ENCODE measurements around the gene AP5Z1.

The AP5Z1 gene

GRCh38 chr7:4815121-4815520, 39.7 kb downstream of the AP5Z1 start:
- Mint-ChIP-seq H3K27ac (no peak overlapping the region), H3K27me3 (peaks cover 41% of the 10 kb centered on the region), H3K4me3 (no peak overlapping the region), H3K36me3 (ENCODE audit: low read depth) (no peaks in the 10 kb centered on the region), H3K4me1 (ENCODE audit: low read depth) (peaks cover 6% of the 10 kb centered on the region), H3K9me3 (peaks cover 12% of the 10 kb centered on the region)
- intact Hi-C loops (cut with micrococcal nuclease): no loop called here

DNA sequence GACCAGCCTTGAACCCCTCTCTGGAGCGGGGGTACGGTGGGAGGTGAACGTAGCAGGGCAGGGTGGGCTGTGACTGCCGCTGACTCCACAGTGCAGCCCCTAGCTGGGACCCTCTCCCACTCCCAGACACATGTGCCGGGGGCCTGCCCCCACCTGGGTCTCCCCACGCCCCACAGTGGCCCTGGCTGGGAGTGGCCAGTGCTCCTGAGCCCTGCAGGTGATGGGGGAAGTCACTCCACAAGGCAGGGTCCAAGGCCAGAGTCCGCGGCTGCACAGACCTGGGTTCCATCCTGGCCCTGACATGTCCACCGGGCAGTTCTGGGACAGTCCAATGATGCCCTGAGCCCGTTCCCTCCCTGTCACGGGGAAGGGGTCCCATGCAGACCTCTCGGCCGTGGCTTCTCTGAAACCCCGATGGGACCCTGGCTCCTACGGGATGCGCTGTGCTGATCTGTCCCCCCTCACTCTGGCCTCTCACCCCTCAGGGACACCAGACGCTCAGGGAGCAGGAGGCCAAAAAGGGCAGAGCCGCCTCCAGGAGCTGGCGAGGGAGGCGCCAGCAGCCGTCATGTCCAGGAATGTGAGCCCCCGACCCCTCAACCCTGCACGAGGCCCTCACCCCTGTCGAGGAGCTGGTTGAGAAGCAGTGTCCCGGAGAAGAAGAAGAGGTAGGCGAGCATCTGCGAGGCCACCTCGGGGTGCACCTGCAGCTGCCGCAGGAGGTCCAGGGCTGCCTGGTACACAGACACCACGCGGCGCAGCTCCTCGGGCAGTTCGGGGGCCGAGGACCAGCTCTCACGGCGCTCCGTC, 40.4 kb downstream of the AP5Z1 start:
- Mint-ChIP-seq H3K4me3 (no peak overlapping the region), H3K27me3 (peaks cover 35% of the 10 kb centered on the region), H3K27ac (no peak overlapping the region), H3K9me3 (peaks cover 12% of the 10 kb centered on the region), H3K36me3 (ENCODE audit: low read depth) (no peaks in the 10 kb centered on the region), H3K4me1 (ENCODE audit: low read depth) (peaks cover 6% of the 10 kb centered on the region)
- intact Hi-C loops (cut with micrococcal nuclease): no loop called here

GRCh38 chr7:4816419-4817080, 41.1 kb downstream of the AP5Z1 start:
- peaks cover 31% of the 10 kb centered on the region for H3K27me3 Mint-ChIP-seq
- H3K36me3 Mint-ChIP-seq (ENCODE audit: low read depth): no peaks in the 10 kb centered on the region
- peaks cover 6% of the 10 kb centered on the region for H3K4me1 Mint-ChIP-seq (ENCODE audit: low read depth)
- H3K27ac Mint-ChIP-seq: no peak overlapping the region
- peaks cover 12% of the 10 kb centered on the region for H3K9me3 Mint-ChIP-seq
- intact Hi-C loops (cut with micrococcal nuclease): no loop called here
- H3K4me3 Mint-ChIP-seq: no peak overlapping the region

GRCh38 chr7:4817178-4817901, 41.9 kb downstream of the AP5Z1 start:
- H3K36me3 Mint-ChIP-seq (ENCODE audit: low read depth): no peaks in the 10 kb centered on the region
- H3K4me1 Mint-ChIP-seq (ENCODE audit: low read depth): peaks cover 6% of the 10 kb centered on the region
- peaks cover 31% of the 10 kb centered on the region for H3K27me3 Mint-ChIP-seq
- intact Hi-C loops (cut with micrococcal nuclease): no loop called here
- H3K9me3 Mint-ChIP-seq: peaks cover 10% of the 10 kb centered on the region
- H3K27ac Mint-ChIP-seq: no peak overlapping the region
- no peak overlapping the region for H3K4me3 Mint-ChIP-seq

- Mint-ChIP-seq H3K27me3 (peaks cover 24% of the 10 kb centered on the region), H3K27ac (no peak overlapping the region), H3K4me1 (ENCODE audit: low read depth) (peaks cover 6% of the 10 kb centered on the region), H3K4me3 (no peak overlapping the region), H3K36me3 (ENCODE audit: low read depth) (no peaks in the 10 kb centered on the region), H3K9me3 (peaks cover 2% of the 10 kb centered on the region)
- intact Hi-C loops (cut with micrococcal nuclease): no loop called here
These were observed 42.8 kb downstream of the AP5Z1 start for GRCh38 chr7:4818000-4818794.

GRCh38 chr7:4819560-4820404, 44.4 kb downstream of the AP5Z1 start:
- Mint-ChIP-seq H3K9me3 (no peaks in the 10 kb centered on the region), H3K4me3 (no peak overlapping the region), H3K36me3 (ENCODE audit: low read depth) (no peaks in the 10 kb centered on the region), H3K27ac (no peak overlapping the region), H3K27me3 (peaks cover 8% of the 10 kb centered on the region), H3K4me1 (ENCODE audit: low read depth) (peaks cover 1% of the 10 kb centered on the region)
- intact Hi-C loops (cut with micrococcal nuclease): no loop called here

GRCh38 chr7:4820405-4820966, 45.1 kb downstream of the AP5Z1 start:
- Mint-ChIP-seq H3K27ac (no peak overlapping the region), H3K4me3 (no peak overlapping the region), H3K4me1 (ENCODE audit: low read depth) (no peaks in the 10 kb centered on the region), H3K36me3 (ENCODE audit: low read depth) (no peaks in the 10 kb centered on the region), H3K9me3 (no peaks in the 10 kb centered on the region), H3K27me3 (peaks cover 9% of the 10 kb centered on the region)
- intact Hi-C loops (cut with micrococcal nuclease): no loop called here

GRCh38 chr7:4820967-4821471, 45.6 kb downstream of the AP5Z1 start:
- no peak overlapping the region for H3K27ac Mint-ChIP-seq
- H3K9me3 Mint-ChIP-seq: no peaks in the 10 kb centered on the region
- H3K4me1 Mint-ChIP-seq (ENCODE audit: low read depth): no peaks in the 10 kb centered on the region
- H3K27me3 Mint-ChIP-seq: peaks cover 9% of the 10 kb centered on the region
- no peaks in the 10 kb centered on the region for H3K36me3 Mint-ChIP-seq (ENCODE audit: low read depth)
- intact Hi-C loops (cut with micrococcal nuclease): no loop called here
- H3K4me3 Mint-ChIP-seq: no peak overlapping the region

DNA sequence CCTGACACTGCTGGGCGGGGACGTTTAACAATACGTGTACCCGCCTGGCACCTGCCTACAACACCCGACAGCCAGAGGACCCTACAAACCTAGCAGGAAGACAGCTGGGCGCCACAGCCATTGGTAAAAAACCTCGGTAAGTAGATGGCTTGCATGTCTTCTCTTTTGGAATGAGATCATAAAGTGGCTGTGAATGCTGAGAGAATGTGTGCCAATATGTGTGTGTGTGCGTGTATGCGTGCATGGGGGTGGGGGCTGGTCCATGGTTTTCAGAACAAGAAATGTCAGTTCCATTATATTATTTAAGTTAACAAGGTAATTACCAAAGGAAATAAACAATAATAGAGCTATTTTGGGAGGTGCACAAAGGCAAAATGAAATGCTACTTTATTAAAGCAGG, 47.3 kb downstream of the AP5Z1 start:
- Mint-ChIP-seq H3K4me1 (ENCODE audit: low read depth) (no peaks in the 10 kb centered on the region), H3K36me3 (ENCODE audit: low read depth) (no peaks in the 10 kb centered on the region), H3K4me3 (no peak overlapping the region), H3K27me3 (peaks cover 9% of the 10 kb centered on the region), H3K9me3 (no peaks in the 10 kb centered on the region), H3K27ac (no peak overlapping the region)
- intact Hi-C loops (cut with micrococcal nuclease): no loop called here

- intact Hi-C loops (cut with micrococcal nuclease): no loop called here
- H3K4me3 Mint-ChIP-seq: no peak overlapping the region
- H3K36me3 Mint-ChIP-seq (ENCODE audit: low read depth): no peaks in the 10 kb centered on the region
- H3K27me3 Mint-ChIP-seq: peaks cover 9% of the 10 kb centered on the region
- H3K4me1 Mint-ChIP-seq (ENCODE audit: low read depth): no peaks in the 10 kb centered on the region
- H3K9me3 Mint-ChIP-seq: no peaks in the 10 kb centered on the region
- no peak overlapping the region for H3K27ac Mint-ChIP-seq
These were observed 48.2 kb downstream of the AP5Z1 start for GRCh38 chr7:4823441-4824119.

GRCh38 chr7:4824120-4824775, 48.8 kb downstream of the AP5Z1 start:
- Mint-ChIP-seq H3K36me3 (ENCODE audit: low read depth) (no peaks in the 10 kb centered on the region), H3K27ac (no peak overlapping the region), H3K4me1 (ENCODE audit: low read depth) (no peaks in the 10 kb centered on the region), H3K9me3 (no peaks in the 10 kb centered on the region), H3K27me3 (peaks cover 8% of the 10 kb centered on the region), H3K4me3 (no peak overlapping the region)
- intact Hi-C loops (cut with micrococcal nuclease): no loop called here

DNA sequence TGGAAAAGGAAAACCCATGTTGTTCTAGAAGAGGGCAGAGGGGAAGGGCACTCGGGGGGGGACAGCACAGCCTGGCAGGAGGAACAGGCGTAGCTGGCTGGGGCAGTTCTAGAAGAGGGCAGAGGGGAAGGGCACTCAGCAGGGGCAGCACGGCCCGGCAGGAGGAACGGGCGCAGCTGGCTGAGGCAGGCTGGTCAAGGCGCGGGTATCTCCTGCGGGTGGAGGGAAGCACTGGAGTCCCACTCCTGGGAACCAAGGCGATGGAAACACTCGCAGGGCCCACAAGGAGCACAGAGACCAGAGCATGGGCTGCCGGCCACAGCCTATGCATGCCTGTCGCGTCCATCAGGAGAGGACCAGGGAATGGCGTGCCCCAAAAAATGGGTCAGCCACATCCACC, 49.7 kb downstream of the AP5Z1 start:
- intact Hi-C loops (cut with micrococcal nuclease): no loop called here
- no peak overlapping the region for H3K27ac Mint-ChIP-seq
- no peaks in the 10 kb centered on the region for H3K4me1 Mint-ChIP-seq (ENCODE audit: low read depth)
- peaks cover 3% of the 10 kb centered on the region for H3K27me3 Mint-ChIP-seq
- no peak overlapping the region for H3K4me3 Mint-ChIP-seq
- no peaks in the 10 kb centered on the region for H3K36me3 Mint-ChIP-seq (ENCODE audit: low read depth)
- H3K9me3 Mint-ChIP-seq: no peaks in the 10 kb centered on the region

All from dendritic cell treated with granulocyte-macrophage colony-stimulating factor and Interleukin-4, amounts not matched to agents 40 ng/mL and 50 ng/mL, for 4 days (primary cell).